IPS DF 19.7 (cell line): Measurements from ENCODE around the gene PDCD6IP.
"Not testable (repeated sequence)": the region's sequence is repeated elsewhere in the genome, so short reads cannot be mapped to it uniquely, and the experiment has no call there.

Experiments used
- DNase-seq: peaks from one replicate; pipeline ENCODE4 v3.0.0-alpha.2; 2013; ENCODE audit warnings: low read depth, low spot score

PDCD6IP gene

DNA sequence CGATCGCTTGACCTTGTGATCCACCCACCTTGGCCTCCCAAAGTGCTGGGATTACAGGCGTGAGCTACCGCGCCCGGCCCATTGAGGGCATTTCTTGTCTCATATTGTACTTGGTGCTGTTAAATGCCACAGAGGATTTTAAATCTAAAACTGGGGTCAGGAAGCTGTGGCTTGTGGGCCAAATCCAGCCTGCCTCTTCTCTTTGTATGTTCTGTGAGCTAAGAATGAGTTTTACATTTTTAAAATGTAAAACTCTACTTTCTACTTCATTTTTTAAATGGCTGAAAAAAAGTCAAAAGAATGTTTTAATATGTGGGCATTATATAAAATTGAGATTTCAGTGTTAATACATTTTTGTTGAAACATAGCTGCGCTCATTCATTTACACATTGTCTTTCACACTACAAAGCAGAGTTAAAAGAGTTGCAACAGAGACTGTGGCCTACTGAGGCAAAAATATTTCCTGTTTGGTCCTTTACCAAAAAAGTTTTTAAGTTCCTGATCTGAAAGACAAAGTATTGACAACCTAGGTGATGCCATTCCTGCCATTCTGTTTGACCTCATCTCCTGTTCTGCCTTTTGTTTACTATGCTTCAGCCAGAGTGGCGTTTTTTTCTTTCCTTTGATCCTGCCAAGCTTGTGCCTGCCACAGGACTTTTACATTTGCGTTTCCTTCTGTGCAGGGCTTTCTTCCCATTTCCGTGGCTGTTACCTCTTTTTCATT, 50.4 kb downstream of the PDCD6IP start:
- no peak for DNase-seq

- DNase-seq, result not testable (repeated sequence)
Measured at GRCh38 chr3:33850599-33850998, 52.2 kb downstream of the PDCD6IP start.

GRCh38 chr3:33855407-33855806, 57.0 kb downstream of the PDCD6IP start:
- not testable (repeated sequence) for DNase-seq

- DNase-seq, result no peak
Measured at GRCh38 chr3:33855884-33856546, 57.6 kb downstream of the PDCD6IP start.

DNA sequence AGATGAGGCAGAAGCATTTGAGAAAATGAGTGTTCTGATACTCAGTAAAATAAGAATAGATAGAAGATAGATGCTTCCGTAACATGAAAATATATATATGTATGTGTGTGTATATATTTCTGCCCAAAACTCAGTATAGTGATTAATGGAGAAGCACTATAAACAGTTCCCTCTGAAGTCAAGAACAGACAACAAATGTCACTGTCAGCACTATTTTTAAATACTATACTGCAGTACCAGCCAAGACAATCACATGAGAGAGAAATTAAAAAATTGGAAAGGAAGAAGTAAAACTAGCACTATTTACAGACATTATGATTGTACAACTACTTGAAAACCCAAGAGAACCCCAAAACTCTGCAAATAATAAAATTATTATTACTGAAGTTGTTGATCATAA, 59.3 kb downstream of the PDCD6IP start:
- DNase-seq, result not testable (repeated sequence)

DNA sequence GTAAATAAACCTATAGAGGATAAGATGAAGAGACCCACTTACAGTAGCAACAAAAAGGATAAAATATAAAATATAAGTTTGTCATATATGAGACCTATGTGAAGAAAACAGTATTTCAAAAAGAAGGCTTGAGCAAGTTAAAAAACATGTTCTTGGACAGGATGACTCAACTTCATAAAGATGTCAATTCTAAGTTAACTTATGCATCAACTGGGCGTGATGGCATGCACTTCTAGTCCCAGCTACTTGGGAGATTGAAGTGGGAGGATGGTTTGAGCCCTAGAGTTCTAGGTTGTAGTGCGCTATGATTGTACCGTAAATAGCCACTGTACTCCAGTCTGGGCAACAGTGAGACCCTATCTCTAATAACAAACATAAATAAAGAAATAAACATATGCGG, 59.7 kb downstream of the PDCD6IP start:
- DNase-seq, result no peak

GRCh38 chr3:33860373-33861050, 62.1 kb downstream of the PDCD6IP start:
- DNase-seq, result no peak

DNA sequence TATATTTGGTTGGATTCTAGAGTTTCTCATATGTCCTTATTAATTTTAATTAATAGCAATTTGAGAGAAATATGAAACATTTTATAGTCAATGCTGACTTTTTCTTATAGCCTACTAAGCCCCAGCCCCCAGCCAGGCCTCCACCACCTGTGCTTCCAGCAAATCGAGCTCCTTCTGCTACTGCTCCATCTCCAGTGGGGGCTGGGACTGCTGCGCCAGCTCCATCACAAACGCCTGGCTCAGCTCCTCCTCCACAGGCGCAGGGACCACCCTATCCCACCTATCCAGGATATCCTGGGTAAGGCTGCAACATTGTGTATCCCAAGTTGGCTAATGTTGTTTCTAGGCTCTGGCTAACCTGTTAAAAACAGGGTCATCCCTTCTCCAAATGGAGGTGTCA, 66.7 kb downstream of the PDCD6IP start:
- no peak for DNase-seq

GRCh38 chr3:33868309-33868708, 69.9 kb downstream of the PDCD6IP start:
- DNase-seq, result no peak

DNA sequence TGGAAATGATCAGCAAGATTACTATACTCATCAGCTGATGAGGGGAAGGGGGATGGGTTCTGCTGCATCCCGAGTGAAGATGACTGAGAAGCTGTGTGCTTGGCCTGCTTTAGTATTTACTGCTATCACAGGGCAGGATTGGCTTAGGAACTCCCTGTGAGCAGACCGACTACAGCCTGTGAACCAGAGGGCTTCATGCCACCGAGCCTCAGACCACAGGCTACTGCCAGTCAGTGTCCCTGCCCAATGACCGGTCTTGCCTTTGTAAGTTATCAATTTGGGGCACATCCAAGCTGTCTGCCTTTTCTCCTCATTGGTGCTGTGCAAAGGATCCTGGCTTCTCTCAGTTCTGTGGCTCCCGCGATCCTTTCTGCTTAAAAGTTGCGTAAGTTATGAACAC, 71.5 kb downstream of the PDCD6IP start:
- no peak for DNase-seq

DNA sequence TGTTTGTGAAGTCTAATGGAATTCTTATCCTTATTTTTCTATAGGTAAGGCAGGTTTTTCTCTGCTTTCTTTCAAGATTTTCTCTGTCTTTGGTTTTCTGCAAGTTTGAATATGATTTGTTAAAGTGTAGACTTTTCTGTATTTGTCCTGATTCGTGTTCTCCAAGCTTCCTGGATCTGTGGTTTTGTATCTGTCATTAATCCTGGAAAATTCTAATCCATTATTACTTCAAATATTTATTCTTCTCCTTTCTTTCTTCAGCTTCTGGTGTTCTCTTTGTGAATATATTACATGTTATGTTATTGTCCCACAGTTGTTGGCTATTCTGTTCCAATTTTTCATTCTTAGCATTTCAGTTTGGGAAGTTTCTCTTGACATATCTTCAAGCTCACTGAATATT, 76.4 kb downstream of the PDCD6IP start:
- DNase-seq, result no peak

GRCh38 chr3:33875680-33876079, 77.2 kb downstream of the PDCD6IP start:
- no peak for DNase-seq

GRCh38 chr3:33877187-33877586, 78.8 kb downstream of the PDCD6IP start:
- no peak for DNase-seq

DNA sequence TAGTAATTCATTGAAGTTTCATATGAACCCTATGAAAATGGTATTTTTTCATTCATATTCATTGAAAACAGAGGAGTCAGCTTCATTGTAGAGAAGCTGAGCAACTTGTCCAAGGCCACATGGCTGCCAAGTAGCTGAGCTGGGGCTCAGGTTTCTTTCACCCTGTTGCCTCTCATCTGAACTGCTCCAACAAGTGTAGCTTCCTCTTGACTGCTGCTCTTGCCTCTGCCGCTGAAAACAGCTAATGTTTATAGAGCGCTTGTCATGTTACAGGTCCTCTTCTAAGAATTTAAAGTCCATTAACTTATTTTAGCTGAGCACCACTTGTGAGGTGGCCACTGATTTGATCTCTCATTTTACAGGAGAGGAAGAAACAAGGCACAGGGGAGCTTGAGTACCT, 81.1 kb downstream of the PDCD6IP start:
- no peak for DNase-seq

DNA sequence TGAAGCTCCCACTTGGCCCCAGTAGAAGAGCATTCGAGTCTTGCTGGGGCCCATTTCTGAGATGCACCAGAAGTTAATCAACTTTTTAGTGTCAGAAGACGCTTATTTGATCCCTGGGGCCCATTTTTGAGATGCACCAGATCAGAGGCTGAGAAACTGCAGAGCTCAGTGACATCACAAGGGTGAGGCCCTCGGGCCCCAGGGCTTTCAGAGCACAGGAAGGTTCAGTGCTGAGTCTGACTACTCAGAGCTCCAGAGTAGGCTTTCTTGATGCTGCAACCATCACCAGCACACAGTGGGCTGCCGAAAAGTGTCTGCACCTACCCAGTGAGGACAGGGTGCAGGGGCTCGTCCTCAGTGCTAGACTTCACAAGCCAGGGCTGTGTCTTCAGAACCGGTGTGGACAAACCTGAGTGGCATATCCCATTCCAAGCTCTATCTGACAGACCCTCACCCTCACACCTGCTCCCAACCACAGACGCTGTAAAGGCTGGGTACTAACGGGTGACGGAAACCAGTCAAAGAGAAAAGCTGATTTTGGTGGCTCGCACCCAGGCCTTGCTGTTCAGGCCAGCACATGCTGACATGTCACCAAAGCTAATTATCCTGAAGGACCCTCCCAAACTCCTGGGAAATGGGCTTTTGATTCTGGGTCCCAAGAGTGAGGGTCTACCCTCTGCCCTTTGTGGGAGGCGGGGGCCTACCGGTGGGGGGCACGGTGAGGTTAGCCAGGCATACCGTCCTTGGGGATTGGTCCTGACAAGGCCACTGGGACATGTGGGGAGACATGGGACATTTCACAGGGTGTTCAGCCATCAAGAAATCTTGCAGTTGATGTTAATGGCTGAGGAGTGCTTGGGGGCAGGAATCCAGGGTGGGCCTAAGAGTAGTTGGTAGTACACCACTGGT, 83.0 kb downstream of the PDCD6IP start:
- DNase-seq, result no peak

DNA sequence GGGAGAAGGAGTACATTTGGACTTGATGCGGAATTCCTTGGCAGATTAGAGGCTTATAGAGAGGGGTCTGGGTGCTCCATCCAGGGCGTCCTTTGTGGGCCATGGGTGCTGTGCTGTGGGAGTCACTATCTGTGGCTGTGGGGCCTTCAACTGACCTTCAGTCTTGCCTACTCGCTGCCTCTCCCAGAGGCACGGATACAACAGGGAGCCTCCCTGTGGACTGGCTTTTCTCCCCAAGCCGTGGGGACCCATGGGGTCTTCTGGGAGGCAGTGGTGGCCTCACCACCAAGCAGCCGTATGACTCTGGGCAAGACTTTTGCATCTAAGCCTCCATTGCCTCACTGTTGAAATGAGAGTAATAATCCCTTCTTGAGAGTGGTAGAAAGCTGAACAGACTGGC, 83.9 kb downstream of the PDCD6IP start:
- no peak for DNase-seq

- DNase-seq, result no peak
Measured at GRCh38 chr3:33883538-33883950, 85.1 kb downstream of the PDCD6IP start.

GRCh38 chr3:33883951-33884561, 85.6 kb downstream of the PDCD6IP start:
- DNase-seq, result no peak

DNA sequence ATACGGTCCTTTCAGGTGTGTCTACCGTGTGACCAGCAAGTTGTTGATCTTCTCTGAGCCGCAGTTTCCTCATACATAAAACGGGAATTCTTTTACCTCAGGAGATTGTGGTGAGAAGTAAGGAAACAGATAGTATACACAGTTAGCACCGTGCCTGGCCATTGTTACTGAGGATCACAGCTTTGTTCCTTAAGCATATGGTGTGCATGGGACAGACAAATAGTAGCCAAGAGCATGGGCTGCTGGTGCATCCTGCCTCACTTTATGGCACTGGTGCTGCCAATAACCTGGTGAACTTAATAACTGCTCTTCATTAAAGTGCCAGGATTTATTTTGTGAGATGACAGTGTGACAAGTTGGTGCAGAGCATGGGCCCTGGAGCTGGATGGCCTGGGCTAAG, 86.3 kb downstream of the PDCD6IP start:
- no peak for DNase-seq

- DNase-seq, result no peak
Measured at GRCh38 chr3:33885496-33885895, 87.1 kb downstream of the PDCD6IP start.

DNA sequence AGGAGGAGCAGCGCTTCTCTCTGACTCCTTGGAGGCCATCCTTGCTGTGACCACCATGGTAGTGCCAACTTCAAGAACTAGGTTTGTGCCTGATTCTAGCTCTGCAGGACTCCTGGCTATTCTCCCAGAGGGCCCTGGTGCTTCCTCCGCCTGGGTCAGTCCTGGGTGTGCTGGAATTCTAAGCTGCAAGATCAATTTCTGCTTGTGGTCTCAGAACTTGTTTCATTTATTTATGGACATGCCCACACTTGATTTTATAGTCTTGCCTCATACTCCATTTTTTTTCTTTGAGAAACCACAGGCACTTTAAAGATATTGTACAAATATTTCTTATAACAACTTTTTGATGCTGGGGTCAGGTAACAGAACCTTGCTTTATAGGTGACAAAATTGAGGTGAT, 87.6 kb downstream of the PDCD6IP start:
- DNase-seq, result no peak
